Endothelial cell of umbilical vein (primary cell): ENCODE results near the gene RANGRF. TPM values are rescaled to one million over a fixed set of nuclear protein-coding genes. Genes with fewer than 3 reads are reported as not detected.

Experiments
- BruUV-seq: library from RNA; stranded (reverse); fragments of 400-500 nt; replicated peaks from 2 replicates; lab custom pipeline; 2021; lab: Mats Ljungman, UMichigan
- CTCF ChIA-PET: fragments of 300-600, 350-600 bp; sonication (Branson Sonifier 250); formaldehyde crosslinking; loops from one replicate; lab custom pipeline; 2021; ENCODE audit warnings: antibody characterized with exemption, inconsistent platforms; lab: Charles Lee
- POLR2A ChIA-PET: fragments of 300-600, 350-600 bp; sonication (Branson Sonifier 250); formaldehyde crosslinking; loops from one replicate; lab custom pipeline; 2021; ENCODE audit warnings: antibody characterized with exemption, inconsistent platforms; lab: Charles Lee
- DNase-seq: peaks from one replicate; pipeline ENCODE4 v3.0.0-alpha.2; 2011; ENCODE audit warnings: low read depth, low spot score
- FAIRE-seq: peaks from 2 replicates; lab custom pipeline; 2011; peaks lifted over from hg19 to GRCh38; lab: Jason Lieb, UNC
- H2AFZ ChIP-seq: 2 replicates; pipeline ENCODE4 v1.6.0; 2012; ENCODE audit warnings: low read depth, low read length, control low read depth, inconsistent platforms
- H3K27ac ChIP-seq: 2 replicates; pipeline ENCODE4 v1.5.1; 2011; ENCODE audit warnings: low read depth, mild to moderate bottlenecking, control low read depth, low read length, moderate library complexity; ENCODE audit not compliant: insufficient read depth
- H3K27me3 ChIP-seq, 2 experiments: 2 replicates each; pipeline versions ENCODE4 v1.6.0 to v1.6.1; 2011; ENCODE audit warnings: low read length in 2 of 2, mixed read lengths in 1 of 2; ENCODE audit not compliant: control insufficient read depth in 2 of 2, insufficient read depth in 2 of 2
- H3K36me3 ChIP-seq, 2 experiments: 2 replicates in 1 of 2; 3 replicates in 1 of 2; pipeline ENCODE4 v1.5.1; 2011; ENCODE audit warnings: low read length in 2 of 2, mild to moderate bottlenecking in 1 of 2, moderate library complexity in 1 of 2; ENCODE audit not compliant: control insufficient read depth in 2 of 2, insufficient read depth in 2 of 2; ENCODE audit errors: extremely low read depth in 1 of 2
- H3K4me1 ChIP-seq: 3 replicates; pipeline ENCODE4 v1.5.1; 2011; ENCODE audit warnings: mild to moderate bottlenecking, low read length; ENCODE audit not compliant: control insufficient read depth, insufficient read depth; ENCODE audit errors: extremely low read depth
- H3K4me2 ChIP-seq: 2 replicates; pipeline ENCODE4 v1.6.1; 2011; ENCODE audit warnings: low read length, control low read depth, mixed read lengths; ENCODE audit not compliant: insufficient read depth
- H3K4me3 ChIP-seq, 3 experiments: fragments of 200-600 bp in 1 of 3; sonication (generic), shearing (Covaris generic) in 1 of 3; replicated peaks in 1 of 3; 2 replicates each; pipeline ENCODE4 v1.5.1; 2011 to 2016; ENCODE audit warnings: control low read depth in 3 of 3, low read length in 3 of 3, mild to moderate bottlenecking in 2 of 3, inconsistent platforms in 1 of 3, low read depth in 1 of 3, moderate library complexity in 1 of 3; ENCODE audit not compliant: insufficient read depth in 1 of 3
- H3K79me2 ChIP-seq: 2 replicates; pipeline ENCODE4 v1.6.0; 2012; ENCODE audit warnings: low read length, inconsistent platforms; ENCODE audit not compliant: control insufficient read depth, insufficient read depth
- H3K9ac ChIP-seq: replicated peaks from 2 replicates; pipeline ENCODE3; 2011; ENCODE audit warnings: low read length, control low read depth; ENCODE audit not compliant: insufficient read depth; ENCODE audit errors: extremely low read depth
- H3K9me1 ChIP-seq: replicated peaks from 3 replicates; pipeline ENCODE4 v1.6.0; 2011; ENCODE audit warnings: mild to moderate bottlenecking, low read length; ENCODE audit not compliant: control insufficient read depth, insufficient read depth; ENCODE audit errors: extremely low read depth
- H3K9me3 ChIP-seq: replicated peaks from 2 replicates; pipeline ENCODE4 v1.5.1; 2012; ENCODE audit warnings: low read length, inconsistent platforms; ENCODE audit not compliant: control insufficient read depth, insufficient read depth
- H4K20me1 ChIP-seq: replicated peaks from 2 replicates; pipeline ENCODE3; 2011; ENCODE audit warnings: mild to moderate bottlenecking, low read length; ENCODE audit not compliant: control insufficient read depth, insufficient read depth; ENCODE audit errors: extremely low read depth
- CTCF ChIP-seq, 2 donors: IDR thresholded peaks; 1 replicate in 1 of 2; 2 replicates in 1 of 2; pipeline ENCODE4 v1.5.1; 2011; ENCODE audit warnings: low read length in 2 of 2, mild to moderate bottlenecking in 2 of 2, moderate library complexity in 2 of 2, control low read depth in 1 of 2, inconsistent platforms in 1 of 2, low read depth in 1 of 2; ENCODE audit not compliant: insufficient read depth in 1 of 2; ENCODE audit errors: extremely low read depth in 1 of 2
- EZH2 ChIP-seq: IDR thresholded peaks from 2 replicates; pipeline ENCODE4 v1.6.1; 2012; ENCODE audit warnings: borderline replicate concordance, low read depth, mild to moderate bottlenecking, moderate library complexity, low read length, inconsistent platforms; ENCODE audit not compliant: severe bottlenecking
- POLR2A ChIP-seq: IDR thresholded peaks from 2 replicates; pipeline ENCODE4 v1.6.1; 2012; ENCODE audit warnings: low read depth, mild to moderate bottlenecking, control low read depth, low read length
- POLR2AphosphoS5 ChIP-seq: IDR thresholded peaks from 2 replicates; pipeline ENCODE4 v1.6.1; 2012; ENCODE audit warnings: low read depth, mild to moderate bottlenecking, control low read depth, low read length, moderate library complexity; ENCODE audit not compliant: insufficient read depth
- dilution Hi-C: fragments of 300-500 bp; cut with MboI; formaldehyde crosslinking; loops from one replicate; pipeline ENCODE4 v1.15.0; 2019; ENCODE audit warnings: low sequenced_read_pairs; ENCODE audit not compliant: extremely low pct_ligation_motif_present
- intact Hi-C: fragments of 100-400 bp; cut with micrococcal nuclease; formaldehyde crosslinking; loops from one replicate; pipeline ENCODE4 v1.10.0; 2022
- polyA plus RNA-seq, 4 experiments: library from polyadenylated mRNA; depleted of rRNA in 3 of 4; stranded (reverse) in 3 of 4; unstranded in 1 of 4; fragments of >200 nt; gene quantifications; 2 replicates each; pipeline versions ENCODE4 v1.2.1 to v1.2.3, GENCODE V29; 2011 to 2012; ENCODE audit warnings: missing spikeins in 1 of 4
- total RNA-seq: library from RNA; stranded (reverse); gene quantifications from 2 replicates; pipeline ENCODE4 v1.2.3, GENCODE V29; 2021

Gene RANGRF
- total and polyA plus RNA-seq, 2 donors (not counting 3 experiments of a cell fraction or from before 2014, with no cell fraction given), result 36.5 to 52.7 TPM

- Histone ChIP-seq H3K36me3 (peaks cover 3 to 6% of the 10 kb centered on the region in 2 experiments), H2AFZ (peak overlapping the region; percentile 97), H3K4me1 (peaks cover 20% of the 10 kb centered on the region), H3K79me2 (no peaks in the 10 kb centered on the region), H3K9ac (peak overlapping the region; percentile 69), H4K20me1 (no peaks in the 10 kb centered on the region), H3K9me3 (no peaks in the 10 kb centered on the region), H3K4me2 (peak overlapping the region; percentile 91), H3K9me1 (no peaks in the 10 kb centered on the region), H3K4me3 (peak overlapping the region; percentile 60 to 74 (median 71)), H3K27ac (peak overlapping the region; percentile 86), H3K27me3 (no peaks in the 10 kb centered on the region)
- ChIA-PET POLR2A (interaction anchor here (0.6 to 2.8 kb wide), 5 partner anchors 14 to 56 kb away, joined by 5 to 17 read pairs (median 10); partner anchors contain the start of genes KRABD2 and RPL26), CTCF (interaction anchor here (0.7 to 3.8 kb wide), 16 partner anchors 9 to 419 kb away, joined by 3 to 39 read pairs (median 4); partner anchors contain the start of genes KRABD2, ODF4 and RANGRF)
- TF ChIP-seq POLR2AphosphoS5 (peak; percentile 82), POLR2A (peak; percentile 59), CTCF (IDR thresholded peaks at IDR 0.05; ENCODE audit: extremely low read depth in 1 of 2, insufficient read depth in 1 of 2, low read depth in 1 of 2, low read length in 2 of 2) (peak in 1 of 2 donors; percentile 1), EZH2 (no peak)
- DNase-seq, result peak; percentile 56
- intact Hi-C loops, result loop anchor here (1.0 to 2.0 kb wide), 4 partner anchors 16 to 57 kb away; partner anchors contain the start of genes ARHGEF15, KRABD2 and RPL26
- FAIRE-seq, result peak; percentile 80
- dilution Hi-C loops, result no loop called here
- no TSS peak for BruUV-seq
Observed at GRCh38 chr17:8326511-8327302, 38.2 kb downstream of the RANGRF start.
